Measurements from ENCODE around the gene SEL1L3.

GRCh38 chr4:25875281-25875745 lies 12.5 kb upstream of the SEL1L3 start:
- TF ChIP-seq CTCF (IDR thresholded peaks at IDR 0.05; ENCODE audit: insufficient read depth, low read depth, low read length) (no peak), EZH2 (IDR thresholded peaks at IDR 0.05; ENCODE audit: insufficient read depth, low read length) (no peak)

Measured in astrocyte (in vitro differentiated cells and primary cell).